Neural cell (in vitro differentiated cells): ENCODE results near the gene NTHL1. TPM values are rescaled to one million over a fixed set of nuclear protein-coding genes. Genes with fewer than 3 reads are reported as not detected.

Source experiments
- H2AFZ ChIP-seq: fragments of 200-600, 300-800 bp; sonication (generic), shearing (Covaris generic); 2 replicates; pipeline ENCODE4 v1.6.0; 2014; ENCODE audit warnings: low read depth, mild to moderate bottlenecking, antibody characterized with exemption, low read length, moderate library complexity
- H3F3A ChIP-seq: fragments of 200-600 bp; shearing (Covaris generic); 2 replicates; pipeline ENCODE4 v1.6.1; 2016; ENCODE audit warnings: mild to moderate bottlenecking, moderate library complexity, mixed read lengths, antibody characterized with exemption, low read length; ENCODE audit not compliant: insufficient read depth, poor library complexity, severe bottlenecking
- H3K27ac ChIP-seq: fragments of 200-600, 300-800 bp; sonication (generic), shearing (Covaris generic); 2 replicates; pipeline ENCODE4 v1.5.1; 2014; ENCODE audit warnings: mild to moderate bottlenecking, low read length, moderate library complexity
- H3K27me3 ChIP-seq: fragments of 300-800, 200-600 bp; sonication (generic), shearing (Covaris generic); 2 replicates; pipeline ENCODE4 v1.6.0; 2014; ENCODE audit warnings: mild to moderate bottlenecking, low read depth, low read length, moderate library complexity; ENCODE audit not compliant: insufficient read depth
- H3K36me3 ChIP-seq: fragments of 300-800, 200-600 bp; sonication (generic), shearing (Covaris generic); 2 replicates; pipeline ENCODE4 v1.5.1; 2014; ENCODE audit warnings: mild to moderate bottlenecking, antibody characterized with exemption, low read length, moderate library complexity; ENCODE audit not compliant: insufficient read depth
- H3K4me2 ChIP-seq: fragments of 300-800, 200-600 bp; sonication (generic), shearing (Covaris generic); 2 replicates; pipeline ENCODE4 v1.6.0; 2014; ENCODE audit warnings: mild to moderate bottlenecking, low read length
- H3K4me3 ChIP-seq: fragments of 300-800, 200-600 bp; sonication (generic), shearing (Covaris generic); 2 replicates; pipeline ENCODE4 v1.5.1; 2014; ENCODE audit warnings: mild to moderate bottlenecking, low read length, moderate library complexity
- H3K79me2 ChIP-seq: fragments of 200-600 bp; shearing (Covaris generic); replicated peaks from 2 replicates; pipeline ENCODE4 v1.6.0; 2014; ENCODE audit warnings: mild to moderate bottlenecking, low read length, moderate library complexity; ENCODE audit not compliant: insufficient read depth
- H3K9ac ChIP-seq: fragments of 300-800, 200-600 bp; sonication (generic), shearing (Covaris generic); 2 replicates; pipeline ENCODE4 v1.6.1; 2016; ENCODE audit warnings: mild to moderate bottlenecking, low read length, mixed read lengths
- H3K9me2 ChIP-seq: fragments of 200-600 bp; shearing (Covaris generic); 2 replicates; pipeline ENCODE4 v1.6.1; 2016; ENCODE audit warnings: mild to moderate bottlenecking, low read length, mixed read lengths; ENCODE audit not compliant: insufficient read depth
- H3K9me3 ChIP-seq: fragments of 200-600, 300-800 bp; sonication (generic), shearing (Covaris generic); 2 replicates; pipeline ENCODE4 v1.6.1; 2016; ENCODE audit warnings: mild to moderate bottlenecking, mixed run types, low read length, moderate library complexity, mixed read lengths
- H4K20me1 ChIP-seq: fragments of 200-600 bp; shearing (Covaris generic); 2 replicates; pipeline ENCODE4 v1.6.1; 2016; ENCODE audit warnings: mild to moderate bottlenecking, mixed run types; ENCODE audit not compliant: insufficient read depth
- EP300 ChIP-seq: fragments of 450-650 bp; conservative IDR thresholded peaks from 2 replicates; pipeline ENCODE4 v1.6.1; 2014; ENCODE audit warnings: antibody characterized with exemption, mild to moderate bottlenecking, moderate library complexity; ENCODE audit not compliant: poor library complexity, severe bottlenecking
- EZH2 ChIP-seq: fragments of 200-600, 300-800 bp; shearing (Covaris generic), sonication (generic); IDR thresholded peaks from 2 replicates; pipeline ENCODE4 v1.6.1; 2014; ENCODE audit warnings: antibody characterized with exemption, low read length, borderline replicate concordance, mild to moderate bottlenecking; ENCODE audit not compliant: insufficient read depth, poor library complexity, severe bottlenecking
- MXI1 ChIP-seq: fragments of 450-650 bp; conservative IDR thresholded peaks from 2 replicates; pipeline ENCODE4 v1.6.1; 2014; ENCODE audit warnings: antibody characterized with exemption, mild to moderate bottlenecking; ENCODE audit not compliant: poor library complexity, severe bottlenecking
- POLR2AphosphoS5 ChIP-seq: IDR thresholded peaks from 2 replicates; pipeline ENCODE4 v1.6.1; 2012
- RAD21 ChIP-seq: fragments of 450-650 bp; conservative IDR thresholded peaks from 2 replicates; pipeline ENCODE4 v1.6.1; 2014; ENCODE audit warnings: antibody characterized with exemption, mild to moderate bottlenecking, moderate library complexity
- SMC3 ChIP-seq: fragments of 450-650 bp; conservative IDR thresholded peaks from 2 replicates; pipeline ENCODE4 v1.6.1; 2014; ENCODE audit warnings: antibody characterized with exemption, mild to moderate bottlenecking, moderate library complexity; ENCODE audit not compliant: poor library complexity
- TAF1 ChIP-seq: IDR thresholded peaks from 2 replicates; pipeline ENCODE4 v1.6.1; 2012; ENCODE audit warnings: low read depth
- polyA plus RNA-seq: library from polyadenylated mRNA; depleted of rRNA; stranded (reverse); fragments of >200 nt; gene quantifications from 2 replicates; pipeline ENCODE4 v1.2.3, GENCODE V29; 2014
- TF ChIP-seq, protein P1 (sequence below): fragments of 450-650 bp; IDR thresholded peaks from 2 replicates; pipeline ENCODE4 v1.5.1; 2014; ENCODE audit warnings: antibody characterized with exemption, mild to moderate bottlenecking, moderate library complexity; ENCODE audit not compliant: poor library complexity, severe bottlenecking
- TF ChIP-seq, protein P2 (sequence below): IDR thresholded peaks from 2 replicates; pipeline ENCODE4 v1.6.1; 2012; ENCODE audit warnings: borderline replicate concordance

Gene NTHL1
- polyA plus RNA-seq, 1 donor from 2014 or later, result 43.1 TPM

DNA sequence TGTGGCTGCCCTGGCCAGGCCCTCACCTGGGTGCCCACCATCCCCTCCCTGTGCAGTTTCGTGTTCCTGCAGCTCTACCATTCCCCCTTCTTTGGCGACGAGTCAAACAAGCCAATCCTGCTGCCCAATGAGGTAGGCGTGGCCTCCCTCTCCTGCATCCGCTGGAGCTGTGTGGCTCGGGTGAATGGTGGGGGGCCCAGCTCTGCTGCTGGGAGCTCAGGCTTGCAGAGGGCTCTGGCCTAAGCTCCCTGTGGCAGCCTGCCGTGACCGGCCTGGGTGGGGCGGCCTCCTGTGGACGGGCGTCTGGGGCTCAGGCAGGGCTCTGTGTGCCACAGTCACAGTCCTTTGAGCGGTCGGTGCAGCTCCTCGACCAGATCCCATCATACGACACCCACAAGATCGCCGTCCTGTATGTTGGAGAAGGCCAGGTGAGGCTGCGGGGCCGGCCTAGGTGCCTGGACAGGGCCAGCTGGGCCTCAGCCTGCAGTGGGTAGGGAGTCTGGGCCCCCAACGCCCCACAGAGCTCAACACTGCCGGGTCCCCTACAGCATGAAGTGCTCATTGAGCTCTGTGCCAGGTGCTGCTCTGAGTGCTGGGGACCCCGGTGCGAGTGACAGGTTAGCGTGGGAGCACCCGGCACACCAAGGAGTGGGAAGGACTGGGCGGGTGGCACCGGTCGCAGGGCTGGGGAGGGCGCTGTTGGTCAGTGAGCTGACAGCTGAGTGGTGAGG lies 37.4 kb upstream of the NTHL1 start:
- no peaks in the 10 kb centered on the region for H4K20me1 ChIP-seq
- no peaks in the 10 kb centered on the region for H3K27me3 ChIP-seq
- H2AFZ ChIP-seq, result no peak overlapping the region
- no peak overlapping the region for H3K4me3 ChIP-seq
- H3K36me3 ChIP-seq, result no peaks in the 10 kb centered on the region
- H3F3A ChIP-seq, result no peaks in the 10 kb centered on the region
- TF ChIP-seq, protein P1, sequence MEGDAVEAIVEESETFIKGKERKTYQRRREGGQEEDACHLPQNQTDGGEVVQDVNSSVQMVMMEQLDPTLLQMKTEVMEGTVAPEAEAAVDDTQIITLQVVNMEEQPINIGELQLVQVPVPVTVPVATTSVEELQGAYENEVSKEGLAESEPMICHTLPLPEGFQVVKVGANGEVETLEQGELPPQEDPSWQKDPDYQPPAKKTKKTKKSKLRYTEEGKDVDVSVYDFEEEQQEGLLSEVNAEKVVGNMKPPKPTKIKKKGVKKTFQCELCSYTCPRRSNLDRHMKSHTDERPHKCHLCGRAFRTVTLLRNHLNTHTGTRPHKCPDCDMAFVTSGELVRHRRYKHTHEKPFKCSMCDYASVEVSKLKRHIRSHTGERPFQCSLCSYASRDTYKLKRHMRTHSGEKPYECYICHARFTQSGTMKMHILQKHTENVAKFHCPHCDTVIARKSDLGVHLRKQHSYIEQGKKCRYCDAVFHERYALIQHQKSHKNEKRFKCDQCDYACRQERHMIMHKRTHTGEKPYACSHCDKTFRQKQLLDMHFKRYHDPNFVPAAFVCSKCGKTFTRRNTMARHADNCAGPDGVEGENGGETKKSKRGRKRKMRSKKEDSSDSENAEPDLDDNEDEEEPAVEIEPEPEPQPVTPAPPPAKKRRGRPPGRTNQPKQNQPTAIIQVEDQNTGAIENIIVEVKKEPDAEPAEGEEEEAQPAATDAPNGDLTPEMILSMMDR, result no peak
- TF ChIP-seq EZH2 (no peak), MXI1 (no peak), SMC3 (no peak), RAD21 (no peak), TAF1 (no peak), EP300 (no peak), POLR2AphosphoS5 (no peak)
- TF ChIP-seq, protein P2, sequence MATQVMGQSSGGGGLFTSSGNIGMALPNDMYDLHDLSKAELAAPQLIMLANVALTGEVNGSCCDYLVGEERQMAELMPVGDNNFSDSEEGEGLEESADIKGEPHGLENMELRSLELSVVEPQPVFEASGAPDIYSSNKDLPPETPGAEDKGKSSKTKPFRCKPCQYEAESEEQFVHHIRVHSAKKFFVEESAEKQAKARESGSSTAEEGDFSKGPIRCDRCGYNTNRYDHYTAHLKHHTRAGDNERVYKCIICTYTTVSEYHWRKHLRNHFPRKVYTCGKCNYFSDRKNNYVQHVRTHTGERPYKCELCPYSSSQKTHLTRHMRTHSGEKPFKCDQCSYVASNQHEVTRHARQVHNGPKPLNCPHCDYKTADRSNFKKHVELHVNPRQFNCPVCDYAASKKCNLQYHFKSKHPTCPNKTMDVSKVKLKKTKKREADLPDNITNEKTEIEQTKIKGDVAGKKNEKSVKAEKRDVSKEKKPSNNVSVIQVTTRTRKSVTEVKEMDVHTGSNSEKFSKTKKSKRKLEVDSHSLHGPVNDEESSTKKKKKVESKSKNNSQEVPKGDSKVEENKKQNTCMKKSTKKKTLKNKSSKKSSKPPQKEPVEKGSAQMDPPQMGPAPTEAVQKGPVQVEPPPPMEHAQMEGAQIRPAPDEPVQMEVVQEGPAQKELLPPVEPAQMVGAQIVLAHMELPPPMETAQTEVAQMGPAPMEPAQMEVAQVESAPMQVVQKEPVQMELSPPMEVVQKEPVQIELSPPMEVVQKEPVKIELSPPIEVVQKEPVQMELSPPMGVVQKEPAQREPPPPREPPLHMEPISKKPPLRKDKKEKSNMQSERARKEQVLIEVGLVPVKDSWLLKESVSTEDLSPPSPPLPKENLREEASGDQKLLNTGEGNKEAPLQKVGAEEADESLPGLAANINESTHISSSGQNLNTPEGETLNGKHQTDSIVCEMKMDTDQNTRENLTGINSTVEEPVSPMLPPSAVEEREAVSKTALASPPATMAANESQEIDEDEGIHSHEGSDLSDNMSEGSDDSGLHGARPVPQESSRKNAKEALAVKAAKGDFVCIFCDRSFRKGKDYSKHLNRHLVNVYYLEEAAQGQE, result no peak
- no peak overlapping the region for H3K4me2 ChIP-seq
- H3K79me2 ChIP-seq, result no peaks in the 10 kb centered on the region
- H3K27ac ChIP-seq, result no peak overlapping the region
- no peaks in the 10 kb centered on the region for H3K9me3 ChIP-seq
- H3K9me2 ChIP-seq, result no peaks in the 10 kb centered on the region
- no peak overlapping the region for H3K9ac ChIP-seq

DNA sequence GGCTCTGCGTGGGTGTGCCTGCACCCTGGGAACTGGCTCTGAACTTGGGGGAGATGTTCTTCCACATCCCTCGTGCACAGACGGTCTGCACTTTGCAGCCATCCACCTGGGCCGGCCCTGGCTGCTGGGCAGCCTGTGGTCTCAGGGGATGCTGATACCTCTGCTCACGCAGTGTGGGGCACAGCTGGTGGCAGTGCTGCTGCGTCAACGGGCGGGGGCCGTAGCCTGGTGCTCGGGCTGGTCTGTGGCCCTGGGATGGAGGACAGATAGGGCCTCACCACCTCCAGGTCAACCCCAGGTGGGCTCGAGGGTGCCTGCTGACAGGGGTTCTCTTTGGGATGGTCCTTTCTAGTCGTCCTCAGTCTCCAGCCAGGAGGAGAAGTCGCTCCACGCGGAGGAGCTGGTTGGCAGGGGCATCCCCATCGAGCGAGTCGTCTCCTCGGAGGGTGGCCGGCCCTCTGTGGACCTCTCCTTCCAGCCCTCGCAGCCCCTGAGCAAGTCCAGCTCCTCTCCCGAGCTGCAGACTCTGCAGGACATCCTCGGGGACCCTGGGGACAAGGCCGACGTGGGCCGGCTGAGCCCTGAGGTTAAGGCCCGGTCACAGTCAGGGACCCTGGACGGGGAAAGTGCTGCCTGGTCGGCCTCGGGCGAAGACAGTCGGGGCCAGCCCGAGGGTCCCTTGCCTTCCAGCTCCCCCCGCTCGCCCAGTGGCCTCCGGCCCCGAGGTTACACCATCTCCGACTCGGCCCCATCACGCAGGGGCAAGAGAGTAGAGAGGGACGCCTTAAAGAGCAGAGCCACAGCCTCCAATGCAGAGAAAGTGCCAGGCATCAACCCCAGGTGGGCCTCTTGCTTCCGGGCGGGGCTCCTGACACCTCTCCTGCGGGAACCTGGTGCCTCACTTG lies 36.5 kb upstream of the NTHL1 start:
- Histone ChIP-seq H3K9me3 (no peaks in the 10 kb centered on the region), H3K9ac (no peak overlapping the region), H2AFZ (no peak overlapping the region), H3K9me2 (no peaks in the 10 kb centered on the region), H3K4me2 (no peak overlapping the region), H3F3A (no peaks in the 10 kb centered on the region), H3K36me3 (no peaks in the 10 kb centered on the region), H4K20me1 (no peaks in the 10 kb centered on the region), H3K27me3 (no peaks in the 10 kb centered on the region), H3K27ac (no peak overlapping the region), H3K4me3 (no peak overlapping the region), H3K79me2 (no peaks in the 10 kb centered on the region)
- TF ChIP-seq, protein P1, result no peak
- TF ChIP-seq RAD21 (no peak), MXI1 (no peak), SMC3 (no peak), POLR2AphosphoS5 (no peak), EP300 (no peak), EZH2 (no peak), TAF1 (no peak)
- TF ChIP-seq, protein P2, result no peak
